NB4 (cell line): Measurements from ENCODE around the gene CETP.

Experiments
- CTCF ChIP-seq: IDR thresholded peaks from one replicate; pipeline ENCODE4 v1.5.1; 2012; ENCODE audit warnings: low read depth, low read length
- MYC ChIP-seq: IDR thresholded peaks from 2 replicates; pipeline ENCODE4 v1.6.1; 2011; ENCODE audit warnings: low read depth, low read length
- POLR2A ChIP-seq: IDR thresholded peaks from 2 replicates; pipeline ENCODE4 v1.6.1; 2011; ENCODE audit warnings: mild to moderate bottlenecking; ENCODE audit not compliant: insufficient read length; ENCODE audit errors: extremely low read depth

- TF ChIP-seq CTCF (no peak), MYC (no peak), POLR2A (no peak)
These were observed 16.6 kb upstream of the CETP start for GRCh38 chr16:56944954-56945839.
